GM11168 (cell line): ENCODE measurements around the gene ZNF862.
"Not testable (repeated sequence)": the region's sequence is repeated elsewhere in the genome, so short reads cannot be mapped to it uniquely, and the experiment has no call there.

ENCODE experiments used
- in situ Hi-C: fragments of 300-500 bp; cut with MboI; formaldehyde crosslinking; loops from one replicate; pipeline ENCODE4 v1.12.0; 2022; ENCODE audit warnings: low sequenced_read_pairs; ENCODE audit not compliant: unreplicated experiment

ZNF862 gene

DNA sequence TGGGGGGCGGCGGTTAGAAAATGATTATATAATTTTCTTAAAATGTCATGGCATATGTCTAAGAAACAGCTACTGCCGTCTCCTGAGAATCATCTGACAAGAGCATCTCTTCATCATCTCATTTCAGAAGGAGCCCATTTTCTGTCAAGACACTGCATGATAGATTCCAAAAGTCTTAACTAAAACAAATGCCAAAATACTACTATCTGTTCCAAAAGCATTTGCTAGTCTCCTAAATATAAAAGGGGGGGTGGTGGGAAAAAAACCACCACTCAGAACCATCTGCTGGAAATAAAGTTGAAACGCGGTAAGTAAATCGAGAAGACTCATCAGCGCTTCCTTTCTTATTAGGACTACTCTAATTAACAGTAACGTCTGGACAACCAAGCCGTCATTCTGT, 72.0 kb downstream of the ZNF862 start:
- in situ Hi-C loops = not testable (repeated sequence)

DNA sequence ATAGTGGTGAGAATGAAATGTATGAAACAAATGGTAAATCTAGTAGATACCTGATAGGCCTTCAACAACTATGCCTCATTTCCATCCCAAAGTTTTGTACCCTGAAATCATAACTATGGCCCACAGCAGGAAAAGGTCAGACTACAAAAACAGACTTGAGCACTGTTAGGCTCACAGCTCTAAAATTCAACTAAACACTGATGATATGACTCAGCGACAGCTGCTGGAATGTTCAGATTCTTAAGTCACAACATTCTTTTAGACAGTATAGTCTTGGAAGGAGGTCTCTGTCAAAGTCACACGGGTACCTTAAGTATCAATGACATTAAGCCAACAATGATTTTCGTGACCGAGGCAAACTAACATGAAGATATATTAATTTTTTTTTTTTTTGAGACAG, 74.0 kb downstream of the ZNF862 start:
- in situ Hi-C loops = not testable (repeated sequence)
